ENCODE data around the gene PEF1. TPM values are rescaled to one million over a fixed set of nuclear protein-coding genes. Genes with fewer than 3 reads are reported as not detected.

The PEF1 gene
- total RNA-seq, 3 donors from 2014 or later (not counting 1 experiment from before 2014, with no cell fraction given): 48.9 to 62.8 (median 49.9) TPM

DNA sequence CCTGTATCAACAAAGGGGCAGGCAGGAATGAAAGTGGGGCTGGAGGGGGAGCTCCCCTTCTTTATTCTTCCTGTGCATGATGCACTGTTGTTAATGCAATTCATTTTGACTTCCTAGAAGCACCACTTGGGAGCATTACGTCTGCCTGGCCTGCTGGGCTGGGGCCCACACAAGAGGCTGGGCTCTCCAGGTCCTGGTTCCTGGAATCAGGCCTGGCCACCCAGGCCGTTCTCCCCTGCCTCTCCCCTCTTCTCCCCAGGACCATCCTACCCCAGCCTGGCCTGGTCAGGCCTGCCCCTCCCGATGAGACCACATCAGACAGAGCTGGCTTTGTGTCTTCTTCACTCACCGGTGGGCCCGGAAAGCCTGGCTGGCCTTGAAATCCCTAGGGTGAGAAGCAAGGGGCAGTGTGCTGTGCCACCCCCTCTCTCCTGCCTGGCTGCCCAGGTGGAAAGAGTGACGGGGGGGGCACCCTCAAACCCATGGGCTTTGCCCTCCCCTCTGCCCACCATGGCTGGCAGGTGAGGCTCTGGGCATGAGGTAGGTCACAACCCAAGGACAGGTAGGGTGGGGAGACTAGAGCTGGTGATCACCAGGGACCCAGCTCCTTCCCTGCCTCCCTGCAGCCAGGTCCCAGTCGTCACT, 20.7 kb upstream of the PEF1 start:
- H3K9me3 ChIP-seq (ENCODE audit: control insufficient read depth, insufficient read depth, low read length): no peaks in the 10 kb centered on the region
- Mint-ChIP-seq H3K27me3 (ENCODE audit: low read depth in 2 of 2) (peaks cover 14 to 17% of the 10 kb centered on the region in 2 donors), H3K4me3 (no peak overlapping the region), H3K4me1 (peaks cover 6 to 11% of the 10 kb centered on the region in 2 donors), H3K36me3 (no peaks in the 10 kb centered on the region), H3K27ac (peak overlapping the region in 1 of 2 donors; percentile 4), H3K9me3 (no peaks in the 10 kb centered on the region)
- no peaks in the 10 kb centered on the region for H3K36me3 ChIP-seq (ENCODE audit: control insufficient read depth, insufficient read depth, low read length)
- H3K4me3 ChIP-seq (ENCODE audit: low read length): no peak overlapping the region
- ATAC-seq (no peak), DNase-seq (no peak)
- peaks cover 16% of the 10 kb centered on the region for H3K4me1 ChIP-seq (ENCODE audit: control insufficient read depth, insufficient read depth, low read length)
- intact Hi-C loops (cut with micrococcal nuclease): loop anchor here (10.0 kb wide), 1 partner anchor 749 kb away; no protein-coding TSS in a partner anchor
- 69% methylated on average over 7 of the region's 7 CpGs for WGBS (ENCODE audit: insufficient coverage)
- TF ChIP-seq, protein P1, sequence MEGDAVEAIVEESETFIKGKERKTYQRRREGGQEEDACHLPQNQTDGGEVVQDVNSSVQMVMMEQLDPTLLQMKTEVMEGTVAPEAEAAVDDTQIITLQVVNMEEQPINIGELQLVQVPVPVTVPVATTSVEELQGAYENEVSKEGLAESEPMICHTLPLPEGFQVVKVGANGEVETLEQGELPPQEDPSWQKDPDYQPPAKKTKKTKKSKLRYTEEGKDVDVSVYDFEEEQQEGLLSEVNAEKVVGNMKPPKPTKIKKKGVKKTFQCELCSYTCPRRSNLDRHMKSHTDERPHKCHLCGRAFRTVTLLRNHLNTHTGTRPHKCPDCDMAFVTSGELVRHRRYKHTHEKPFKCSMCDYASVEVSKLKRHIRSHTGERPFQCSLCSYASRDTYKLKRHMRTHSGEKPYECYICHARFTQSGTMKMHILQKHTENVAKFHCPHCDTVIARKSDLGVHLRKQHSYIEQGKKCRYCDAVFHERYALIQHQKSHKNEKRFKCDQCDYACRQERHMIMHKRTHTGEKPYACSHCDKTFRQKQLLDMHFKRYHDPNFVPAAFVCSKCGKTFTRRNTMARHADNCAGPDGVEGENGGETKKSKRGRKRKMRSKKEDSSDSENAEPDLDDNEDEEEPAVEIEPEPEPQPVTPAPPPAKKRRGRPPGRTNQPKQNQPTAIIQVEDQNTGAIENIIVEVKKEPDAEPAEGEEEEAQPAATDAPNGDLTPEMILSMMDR (IDR thresholded peaks at IDR 0.05): no peak
- H3K27me3 ChIP-seq (ENCODE audit: control insufficient read depth, insufficient read depth, low read length): peaks cover 6% of the 10 kb centered on the region
- no peak overlapping the region for H3K27ac ChIP-seq (ENCODE audit: low read length)

DNA sequence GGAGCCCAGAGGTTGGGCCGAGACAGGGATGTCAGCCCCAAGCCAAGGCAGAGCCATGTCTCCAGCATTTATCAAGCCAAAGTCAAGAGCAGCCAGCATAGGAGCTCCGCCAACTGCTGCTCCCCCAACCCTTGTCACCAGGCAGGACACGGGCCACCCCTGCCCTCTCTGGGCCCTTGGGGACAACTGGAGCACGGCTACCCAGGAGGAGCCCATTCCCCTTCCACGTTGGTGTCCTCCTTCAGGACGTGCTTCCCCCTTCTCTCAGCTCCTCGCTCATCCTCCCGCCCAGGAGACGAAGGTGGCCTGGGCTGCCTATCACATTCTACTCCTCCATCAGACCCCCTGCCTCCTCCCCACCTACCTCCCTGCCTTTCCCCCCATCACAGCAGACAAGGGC, 19.9 kb upstream of the PEF1 start:
- intact Hi-C loops (cut with micrococcal nuclease): loop anchor here (1.0 to 10.0 kb wide), 4 partner anchors 83 to 750 kb away; no protein-coding TSS in a partner anchor
- H3K27ac Mint-ChIP-seq: no peak overlapping the region
- ATAC-seq: no peak
- H3K36me3 Mint-ChIP-seq: no peaks in the 10 kb centered on the region
- no peak for DNase-seq
- Histone ChIP-seq H3K36me3 (ENCODE audit: control insufficient read depth, insufficient read depth, low read length) (no peaks in the 10 kb centered on the region), H3K4me1 (ENCODE audit: control insufficient read depth, insufficient read depth, low read length) (peaks cover 8% of the 10 kb centered on the region), H3K9me3 (ENCODE audit: control insufficient read depth, insufficient read depth, low read length) (no peaks in the 10 kb centered on the region), H3K27ac (ENCODE audit: low read length) (no peak overlapping the region), H3K4me3 (ENCODE audit: low read length) (no peak overlapping the region), H3K27me3 (ENCODE audit: control insufficient read depth, insufficient read depth, low read length) (peaks cover under 1% of the 10 kb centered on the region)
- no peaks in the 10 kb centered on the region for H3K9me3 Mint-ChIP-seq
- TF ChIP-seq, protein P1 (IDR thresholded peaks at IDR 0.05): no peak
- 83% methylated on average over 9 of the region's 9 CpGs for WGBS (ENCODE audit: insufficient coverage)
- H3K27me3 Mint-ChIP-seq (ENCODE audit: low read depth in 2 of 2): peaks cover 5 to 10% of the 10 kb centered on the region in 2 donors
- peaks cover 0 to 3% of the 10 kb centered on the region in 2 donors for H3K4me1 Mint-ChIP-seq
- no peak overlapping the region for H3K4me3 Mint-ChIP-seq

DNA sequence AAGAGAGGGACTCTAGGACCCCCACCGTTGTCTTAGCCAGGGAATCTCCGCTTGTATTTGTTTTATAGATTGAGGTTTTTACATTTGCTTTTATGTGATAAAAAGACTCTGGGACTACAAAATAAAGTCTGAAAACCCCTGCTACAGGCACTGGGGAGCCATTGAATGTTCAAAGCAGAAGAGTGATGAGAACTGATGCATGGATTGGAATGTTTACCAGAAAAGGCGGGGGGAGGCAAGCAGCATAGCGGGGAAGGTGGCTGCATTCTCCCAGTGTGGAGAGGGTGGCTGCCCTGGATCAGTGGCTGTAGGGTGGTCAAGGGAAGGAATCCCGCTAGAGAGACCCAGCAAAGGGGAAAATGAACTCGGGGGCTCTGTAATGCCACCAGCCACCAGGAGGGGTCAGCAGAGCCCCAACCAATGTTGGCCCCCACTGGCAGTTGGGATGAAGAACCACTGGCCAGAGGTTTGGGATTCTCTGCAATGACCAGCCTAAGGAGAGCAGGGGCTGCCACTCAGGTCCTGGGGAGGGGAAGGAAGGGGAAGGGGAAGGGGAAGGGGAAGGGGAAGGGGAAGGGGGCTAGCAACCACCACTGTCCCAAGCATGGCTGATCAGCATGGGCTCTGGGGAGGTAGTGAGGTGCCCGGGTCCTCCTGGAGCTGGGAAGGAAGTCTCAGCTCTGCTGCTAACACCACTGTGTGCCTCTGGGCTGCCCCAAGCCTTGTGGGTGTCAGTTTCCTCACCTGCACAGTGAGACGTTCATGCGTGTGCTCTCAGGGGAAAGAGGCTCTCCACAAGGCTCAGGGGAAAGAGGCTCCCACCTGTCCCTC, 19.2 kb upstream of the PEF1 start:
- H3K27ac ChIP-seq (ENCODE audit: low read length): no peak overlapping the region
- DNase-seq: peak; percentile 67 to 75
- peaks cover 0 to 3% of the 10 kb centered on the region in 2 donors for H3K27me3 Mint-ChIP-seq (ENCODE audit: low read depth in 2 of 2)
- no peaks in the 10 kb centered on the region for H3K4me1 Mint-ChIP-seq
- no peaks in the 10 kb centered on the region for H3K36me3 Mint-ChIP-seq
- TF ChIP-seq, protein P1 (IDR thresholded peaks at IDR 0.05): peak; percentile 87
- no peaks in the 10 kb centered on the region for H3K36me3 ChIP-seq (ENCODE audit: control insufficient read depth, insufficient read depth, low read length)
- H3K4me3 Mint-ChIP-seq: no peak overlapping the region
- H3K9me3 ChIP-seq (ENCODE audit: control insufficient read depth, insufficient read depth, low read length): no peaks in the 10 kb centered on the region
- no peak overlapping the region for H3K4me3 ChIP-seq (ENCODE audit: low read length)
- no peak overlapping the region for H3K27ac Mint-ChIP-seq
- H3K9me3 Mint-ChIP-seq: no peaks in the 10 kb centered on the region
- H3K27me3 ChIP-seq (ENCODE audit: control insufficient read depth, insufficient read depth, low read length): no peaks in the 10 kb centered on the region
- peak; percentile 62 to 95 (median 85) for ATAC-seq
- H3K4me1 ChIP-seq (ENCODE audit: control insufficient read depth, insufficient read depth, low read length): peaks cover 7% of the 10 kb centered on the region
- 32% methylated on average over 9 of the region's 9 CpGs for WGBS (ENCODE audit: insufficient coverage)
- intact Hi-C loops (cut with micrococcal nuclease): loop anchor here (1.0 to 10.0 kb wide), 6 partner anchors 83 to 751 kb away; no protein-coding TSS in a partner anchor
